Measurements from ENCODE around the gene TELO2.

- TF ChIP-seq POLR2A (IDR thresholded peaks at IDR 0.05; ENCODE audit: low read depth, low read length) = no peak
- no peak for TF ChIP-seq EZH2 (IDR thresholded peaks at IDR 0.05; ENCODE audit: borderline replicate concordance, low read depth, low read length, severe bottlenecking)
- TF ChIP-seq POLR2AphosphoS5 (IDR thresholded peaks at IDR 0.05; ENCODE audit: insufficient read depth, low read depth, low read length) = no peak
- no peak for TF ChIP-seq CTCF (IDR thresholded peaks at IDR 0.05; ENCODE audit: extremely low read depth in 1 of 2, insufficient read depth in 1 of 2, low read depth in 1 of 2, low read length in 2 of 2)
- no peak for TF ChIP-seq MAX (IDR thresholded peaks at IDR 0.05; ENCODE audit: insufficient read depth, insufficient read length)
- no peak for TF ChIP-seq JUN (IDR thresholded peaks at IDR 0.05; ENCODE audit: borderline replicate concordance, insufficient read depth, insufficient read length, low read depth)
- no peak for TF ChIP-seq MYC (IDR thresholded peaks at IDR 0.05; ENCODE audit: low read depth, low read length)
- no peak for TF ChIP-seq GATA2 (IDR thresholded peaks at IDR 0.05; ENCODE audit: insufficient read depth, insufficient read length, low read depth, low read length)
These were observed 39.8 kb upstream of the TELO2 start for GRCh38 chr16:1453316-1453715.

Measured in endothelial cell of umbilical vein (primary cell).